Cardiac muscle cell (in vitro differentiated cells and primary cell): Measurements from ENCODE around the gene LPCAT1. TPM values are rescaled to one million over a fixed set of nuclear protein-coding genes. Genes with fewer than 3 reads are reported as not detected.

Experiments
- DNase-seq, 2 donors: peaks; one replicate each; pipeline versions ENCODE4 v3.0.0 to v3.0.0-alpha.2; 2010 to 2017; ENCODE audit warnings: low read depth in 1 of 2, low spot score in 1 of 2
- H3K27ac ChIP-seq: fragments of 200-600 bp; sonication (generic); 2 replicates; pipeline ENCODE4 v1.5.1; 2016
- H3K27me3 ChIP-seq: fragments of 200-600 bp; sonication (generic); 2 replicates; pipeline ENCODE4 v1.6.0; 2016; ENCODE audit warnings: control low read depth
- H3K36me3 ChIP-seq: fragments of 200-600 bp; sonication (generic); 2 replicates; pipeline ENCODE4 v1.5.1; 2016; ENCODE audit warnings: control low read depth
- H3K4me1 ChIP-seq: fragments of 200-600 bp; sonication (generic); 2 replicates; pipeline ENCODE4 v1.8.1; 2017; ENCODE audit warnings: low read depth, mild to moderate bottlenecking, mixed run types
- H3K4me3 ChIP-seq: fragments of 200-600 bp; sonication (generic); 2 replicates; pipeline ENCODE4 v1.5.1; 2016; ENCODE audit warnings: mild to moderate bottlenecking
- H3K9me3 ChIP-seq: fragments of 200-600 bp; sonication (generic); 2 replicates; pipeline ENCODE4 v1.5.1; 2017; ENCODE audit warnings: low read depth, mild to moderate bottlenecking, control low read depth
- CTCF ChIP-seq: IDR thresholded peaks from 2 replicates; pipeline ENCODE4 v1.5.1; 2012; ENCODE audit warnings: low read depth, mild to moderate bottlenecking, low read length
- polyA plus RNA-seq: library from polyadenylated mRNA; unstranded; fragments of >200 nt; fragmentation: Nextera tagmentation; extraction: Ambion mirVana; gene quantifications from 2 replicates; pipeline ENCODE4 v1.2.1, GENCODE V29; 2016
- total RNA-seq: library from RNA; depleted of rRNA; stranded (reverse); fragments of >200 nt; gene quantifications from 2 replicates; pipeline ENCODE4 v1.2.3, GENCODE V29; 2016

Gene LPCAT1
- total and polyA plus RNA-seq, 2 experiments from 2014 or later: 48.5 to 57.3 TPM

- H3K4me1 ChIP-seq: no peaks in the 10 kb centered on the region
- H3K4me3 ChIP-seq: no peak overlapping the region
- no peaks in the 10 kb centered on the region for H3K27me3 ChIP-seq
- H3K9me3 ChIP-seq: no peaks in the 10 kb centered on the region
- no peak for TF ChIP-seq CTCF
- DNase-seq: peak in 1 of 2 donors; percentile 81
- no peaks in the 10 kb centered on the region for H3K36me3 ChIP-seq
- H3K27ac ChIP-seq: no peak overlapping the region
Measured at GRCh38 chr5:1555011-1555807, 31.4 kb upstream of the LPCAT1 start.

DNA sequence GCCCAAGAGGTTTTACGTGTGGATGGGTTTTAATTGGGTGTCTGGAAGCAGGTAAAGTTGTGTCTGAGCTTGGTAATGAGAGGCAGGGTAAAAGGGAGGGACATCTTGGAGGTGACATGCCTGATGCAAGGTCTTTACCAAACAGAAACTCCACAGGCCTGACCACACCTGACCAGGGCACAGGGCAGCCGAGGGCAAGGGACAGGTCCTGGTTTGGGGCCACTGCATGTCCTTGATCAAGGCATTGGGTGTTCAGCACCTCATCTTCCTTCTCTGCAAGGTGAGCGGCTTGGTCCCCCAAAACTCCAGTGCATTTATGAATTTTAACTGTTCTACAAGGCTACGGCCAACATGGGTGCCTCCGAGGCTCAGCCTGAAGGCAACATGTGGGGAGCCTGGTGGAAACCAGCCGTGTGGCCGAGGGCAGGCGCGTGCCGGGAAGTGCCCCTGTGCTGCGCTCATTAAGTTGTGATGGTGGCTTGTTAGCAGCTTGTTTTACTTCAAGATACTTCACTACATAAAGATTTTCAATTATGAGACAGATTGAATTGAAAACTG, 30.7 kb upstream of the LPCAT1 start:
- no peaks in the 10 kb centered on the region for H3K9me3 ChIP-seq

DNA sequence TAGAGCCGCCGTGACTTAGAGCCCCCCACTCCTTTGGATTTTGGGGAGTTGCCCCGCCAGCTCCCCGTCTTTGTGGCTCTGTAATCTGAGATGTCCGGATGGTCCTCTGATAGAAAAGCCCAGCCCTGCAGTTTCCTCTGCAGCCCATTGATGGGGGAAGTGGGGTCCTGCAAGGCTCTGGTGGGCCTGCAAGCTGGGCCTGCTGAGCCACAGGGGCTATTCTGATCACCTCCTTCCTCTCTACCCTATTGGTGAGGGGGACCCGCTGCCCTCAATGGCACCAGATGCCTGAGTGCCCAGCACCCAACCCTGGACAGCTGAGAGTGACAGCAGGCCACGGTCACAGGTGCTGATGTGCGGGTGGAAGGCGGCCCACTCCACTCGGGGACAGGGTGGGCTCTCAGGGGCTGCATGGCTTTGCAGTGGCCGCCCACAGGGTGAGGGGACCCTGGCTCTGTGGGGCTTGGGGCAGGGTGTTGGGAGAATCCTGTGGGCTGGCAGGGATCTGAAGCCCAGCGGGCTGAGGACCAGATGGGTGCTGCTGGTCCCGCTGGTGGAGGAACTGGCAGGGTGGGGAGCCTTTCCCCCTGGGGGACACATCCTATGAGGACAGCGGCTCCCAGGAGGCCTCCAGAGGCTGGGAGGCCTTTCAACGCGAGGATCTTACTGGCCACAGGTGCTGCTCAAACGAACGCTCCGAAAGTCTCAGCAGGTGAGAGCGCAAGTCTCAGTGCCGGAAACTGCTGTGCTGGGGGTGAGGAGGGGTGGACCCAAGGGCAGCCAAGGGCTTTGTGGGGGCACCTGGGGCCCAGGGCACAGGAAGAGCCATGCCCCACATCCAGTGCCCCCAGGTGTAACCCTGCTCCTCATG, 30.0 kb upstream of the LPCAT1 start:
- Histone ChIP-seq H3K4me1 (no peaks in the 10 kb centered on the region), H3K27ac (no peak overlapping the region), H3K27me3 (no peaks in the 10 kb centered on the region), H3K36me3 (no peaks in the 10 kb centered on the region), H3K9me3 (no peaks in the 10 kb centered on the region), H3K4me3 (no peak overlapping the region)
- no peak for TF ChIP-seq CTCF
- DNase-seq: no peak

More for the DNA sequence above, 30.7 kb upstream of the LPCAT1 start:
- H3K36me3 ChIP-seq: no peaks in the 10 kb centered on the region
- no peak overlapping the region for H3K4me3 ChIP-seq
- no peak for DNase-seq
- no peak for TF ChIP-seq CTCF
- no peaks in the 10 kb centered on the region for H3K27me3 ChIP-seq
- H3K4me1 ChIP-seq: no peaks in the 10 kb centered on the region
- H3K27ac ChIP-seq: no peak overlapping the region

DNA sequence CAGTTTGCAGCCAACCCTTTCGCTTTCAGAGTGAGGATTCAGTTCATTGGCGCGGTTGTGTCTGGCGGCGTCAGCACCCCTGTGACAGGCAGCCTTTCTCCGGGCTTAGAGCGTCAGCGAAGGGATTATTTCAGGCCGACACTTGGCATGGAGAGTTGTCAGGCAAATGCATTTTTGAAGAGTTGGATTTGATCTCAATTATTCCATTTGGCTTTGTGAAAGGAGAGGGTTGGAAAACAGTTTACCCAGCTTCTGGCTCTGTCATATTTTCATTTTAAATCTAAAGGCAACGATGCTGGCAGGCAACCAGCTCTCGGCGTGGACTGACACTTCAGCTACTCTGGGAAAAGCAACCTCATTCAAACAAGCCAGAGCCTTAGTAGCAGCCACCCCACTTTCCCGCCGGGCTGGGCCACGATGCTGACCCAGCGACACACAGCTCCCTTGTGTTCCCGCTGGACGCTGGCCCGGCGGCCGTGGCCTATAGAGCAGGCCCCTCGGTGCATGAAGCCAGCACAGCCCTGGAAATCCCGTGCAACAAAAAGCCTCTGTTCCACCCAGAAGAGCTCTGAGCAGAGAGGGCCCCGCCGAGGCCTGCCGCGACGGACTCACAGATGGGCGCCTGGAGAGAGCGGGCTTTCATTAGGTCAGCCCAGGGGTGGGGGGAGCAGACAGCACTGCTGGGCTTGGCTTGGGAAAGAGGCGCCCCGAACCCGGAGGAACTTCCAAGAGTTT, 28.9 kb upstream of the LPCAT1 start:
- H3K4me3 ChIP-seq: no peak overlapping the region
- no peaks in the 10 kb centered on the region for H3K36me3 ChIP-seq
- H3K4me1 ChIP-seq: no peaks in the 10 kb centered on the region
- no peak for TF ChIP-seq CTCF
- peak in 1 of 2 donors; percentile 52 for DNase-seq
- no peak overlapping the region for H3K27ac ChIP-seq
- H3K27me3 ChIP-seq: no peaks in the 10 kb centered on the region
- no peaks in the 10 kb centered on the region for H3K9me3 ChIP-seq
